KMS-11 (cell line): ENCODE measurements around the gene ELMOD3.

Source experiments
- H2AFZ ChIP-seq: fragments of 200-600 bp; sonication (generic); 2 replicates; pipeline ENCODE4 v1.6.1; 2016; ENCODE audit warnings: antibody characterized with exemption, mixed run types, low read depth
- H3K27ac ChIP-seq: fragments of 200-600 bp; sonication (generic); 2 replicates; pipeline ENCODE4 v1.6.1; 2016; ENCODE audit warnings: mild to moderate bottlenecking, mixed run types
- H3K27me3 ChIP-seq: fragments of 200-600 bp; sonication (generic); 2 replicates; pipeline ENCODE4 v1.6.1; 2017; ENCODE audit warnings: mild to moderate bottlenecking, low read depth, mixed run types, moderate library complexity; ENCODE audit not compliant: insufficient read depth
- H3K36me3 ChIP-seq: fragments of 200-600 bp; sonication (generic); 2 replicates; pipeline ENCODE4 v1.6.1; 2017; ENCODE audit warnings: mild to moderate bottlenecking, mixed run types; ENCODE audit not compliant: insufficient read depth
- H3K4me1 ChIP-seq: fragments of 200-600 bp; sonication (generic); 2 replicates; pipeline ENCODE4 v1.6.1; 2016; ENCODE audit warnings: mild to moderate bottlenecking, low read depth, mixed run types; ENCODE audit not compliant: poor library complexity, severe bottlenecking
- H3K4me2 ChIP-seq: fragments of 200-600 bp; sonication (generic); 2 replicates; pipeline ENCODE4 v1.7.0; 2016; ENCODE audit warnings: mild to moderate bottlenecking, mixed run types
- H3K4me3 ChIP-seq: fragments of 200-600 bp; sonication (generic); IDR thresholded peaks from 2 replicates; pipeline ENCODE4 v1.6.1; 2017; ENCODE audit warnings: low read depth, low read length, mixed read lengths; ENCODE audit not compliant: insufficient read depth
- H3K79me2 ChIP-seq: fragments of 200-600 bp; sonication (generic); 2 replicates; pipeline ENCODE4 v1.6.1; 2016; ENCODE audit warnings: low read depth, mixed run types; ENCODE audit not compliant: insufficient read depth
- H3K9ac ChIP-seq: fragments of 200-600 bp; sonication (generic); 2 replicates; pipeline ENCODE4 v1.6.1; 2016; ENCODE audit warnings: mild to moderate bottlenecking, mixed run types
- H4K20me1 ChIP-seq: fragments of 200-600 bp; sonication (generic); 2 replicates; pipeline ENCODE4 v1.6.1; 2016; ENCODE audit warnings: mild to moderate bottlenecking, mixed run types; ENCODE audit not compliant: insufficient read depth
- CTCF ChIP-seq: fragments of 200-600 bp; sonication (generic); conservative IDR thresholded peaks from 2 replicates; pipeline ENCODE4 v1.6.1; 2017; ENCODE audit warnings: low read depth, mild to moderate bottlenecking, antibody characterized with exemption, low read length, moderate library complexity, mixed read lengths

The ELMOD3 gene

GRCh38 chr2:85368921-85369320, 14.4 kb downstream of the ELMOD3 start:
- H3K4me3 ChIP-seq = no peak overlapping the region
- H3K36me3 ChIP-seq = no peaks in the 10 kb centered on the region
- TF ChIP-seq CTCF = no peak
- no peak overlapping the region for H3K9ac ChIP-seq
- no peaks in the 10 kb centered on the region for H3K79me2 ChIP-seq
- H3K4me1 ChIP-seq = no peaks in the 10 kb centered on the region
- H3K27ac ChIP-seq = no peak overlapping the region
- no peak overlapping the region for H2AFZ ChIP-seq
- H3K27me3 ChIP-seq = no peaks in the 10 kb centered on the region
- no peak overlapping the region for H3K4me2 ChIP-seq
- no peaks in the 10 kb centered on the region for H4K20me1 ChIP-seq

- H3K36me3 ChIP-seq = no peaks in the 10 kb centered on the region
- no peak overlapping the region for H3K27ac ChIP-seq
- H3K27me3 ChIP-seq = no peaks in the 10 kb centered on the region
- H2AFZ ChIP-seq = no peak overlapping the region
- no peak for TF ChIP-seq CTCF
- H4K20me1 ChIP-seq = no peaks in the 10 kb centered on the region
- no peaks in the 10 kb centered on the region for H3K4me1 ChIP-seq
- H3K9ac ChIP-seq = no peak overlapping the region
- H3K4me3 ChIP-seq = no peak overlapping the region
- no peaks in the 10 kb centered on the region for H3K79me2 ChIP-seq
- H3K4me2 ChIP-seq = no peak overlapping the region
Observed at GRCh38 chr2:85369500-85369899, 14.9 kb downstream of the ELMOD3 start.

GRCh38 chr2:85371045-85371444, 16.5 kb downstream of the ELMOD3 start:
- Histone ChIP-seq H3K36me3 (no peaks in the 10 kb centered on the region), H3K27ac (no peak overlapping the region), H2AFZ (no peak overlapping the region), H3K79me2 (no peaks in the 10 kb centered on the region), H3K4me1 (no peaks in the 10 kb centered on the region), H3K4me3 (no peak overlapping the region), H3K4me2 (no peak overlapping the region), H3K9ac (no peak overlapping the region), H3K27me3 (no peaks in the 10 kb centered on the region), H4K20me1 (no peaks in the 10 kb centered on the region)
- TF ChIP-seq CTCF = no peak

GRCh38 chr2:85376291-85377065, 21.9 kb downstream of the ELMOD3 start:
- H3K36me3 ChIP-seq = no peaks in the 10 kb centered on the region
- H3K27me3 ChIP-seq = no peaks in the 10 kb centered on the region
- TF ChIP-seq CTCF = no peak
- no peaks in the 10 kb centered on the region for H4K20me1 ChIP-seq
- no peaks in the 10 kb centered on the region for H3K79me2 ChIP-seq
- no peak overlapping the region for H3K4me2 ChIP-seq
- no peak overlapping the region for H3K9ac ChIP-seq
- H3K4me3 ChIP-seq = no peak overlapping the region
- no peak overlapping the region for H3K27ac ChIP-seq
- no peaks in the 10 kb centered on the region for H3K4me1 ChIP-seq
- H2AFZ ChIP-seq = no peak overlapping the region
